OCI-LY1 (cell line): Measurements from ENCODE around the gene FBF1.

Source experiments
- EZH2 ChIP-seq: fragments of 200-600 bp; sonication (generic), shearing (Covaris generic); IDR thresholded peaks from 2 replicates; pipeline ENCODE4 v1.8.0; 2017; ENCODE audit warnings: borderline replicate concordance, mixed run types, mild to moderate bottlenecking, antibody characterized with exemption, low read length, moderate library complexity, mixed read lengths
- TF ChIP-seq, protein P1 (sequence below): fragments of 200-600 bp; sonication (generic), shearing (Covaris generic); IDR thresholded peaks from 2 replicates; pipeline ENCODE4 v1.5.1; 2017; ENCODE audit warnings: mild to moderate bottlenecking, antibody characterized with exemption, low read length, moderate library complexity, mixed read lengths

DNA sequence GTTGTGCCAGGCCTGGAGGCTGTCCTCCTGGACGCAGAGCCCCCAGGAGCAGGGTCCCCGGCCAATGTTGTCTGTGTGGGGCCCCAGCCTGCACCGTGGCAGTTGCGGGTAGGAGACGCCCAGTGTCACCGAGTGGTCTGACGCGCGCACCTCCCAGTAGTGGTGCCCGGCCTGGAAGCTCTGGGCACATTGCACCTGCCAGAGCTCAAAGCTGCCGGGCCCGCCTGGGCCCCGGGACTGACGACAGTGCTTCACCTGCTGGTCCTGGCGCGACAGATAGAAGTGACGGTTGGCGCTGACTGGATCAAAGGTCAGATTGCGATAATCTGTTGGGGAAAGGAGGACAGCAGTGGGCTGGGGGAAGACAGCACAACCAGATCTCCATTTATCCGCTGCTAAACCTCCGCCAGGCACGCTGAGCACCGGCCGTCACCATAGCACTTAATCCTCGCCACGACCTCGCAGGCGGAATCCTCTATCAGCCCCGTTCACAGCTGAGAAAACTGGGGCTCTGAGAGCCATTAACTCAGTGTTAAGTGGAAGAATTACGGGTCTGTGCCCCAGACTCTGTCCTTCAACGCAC is 49.7 kb downstream of the FBF1 start:
- TF ChIP-seq, protein P1, sequence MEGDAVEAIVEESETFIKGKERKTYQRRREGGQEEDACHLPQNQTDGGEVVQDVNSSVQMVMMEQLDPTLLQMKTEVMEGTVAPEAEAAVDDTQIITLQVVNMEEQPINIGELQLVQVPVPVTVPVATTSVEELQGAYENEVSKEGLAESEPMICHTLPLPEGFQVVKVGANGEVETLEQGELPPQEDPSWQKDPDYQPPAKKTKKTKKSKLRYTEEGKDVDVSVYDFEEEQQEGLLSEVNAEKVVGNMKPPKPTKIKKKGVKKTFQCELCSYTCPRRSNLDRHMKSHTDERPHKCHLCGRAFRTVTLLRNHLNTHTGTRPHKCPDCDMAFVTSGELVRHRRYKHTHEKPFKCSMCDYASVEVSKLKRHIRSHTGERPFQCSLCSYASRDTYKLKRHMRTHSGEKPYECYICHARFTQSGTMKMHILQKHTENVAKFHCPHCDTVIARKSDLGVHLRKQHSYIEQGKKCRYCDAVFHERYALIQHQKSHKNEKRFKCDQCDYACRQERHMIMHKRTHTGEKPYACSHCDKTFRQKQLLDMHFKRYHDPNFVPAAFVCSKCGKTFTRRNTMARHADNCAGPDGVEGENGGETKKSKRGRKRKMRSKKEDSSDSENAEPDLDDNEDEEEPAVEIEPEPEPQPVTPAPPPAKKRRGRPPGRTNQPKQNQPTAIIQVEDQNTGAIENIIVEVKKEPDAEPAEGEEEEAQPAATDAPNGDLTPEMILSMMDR = no peak
- TF ChIP-seq EZH2 = no peak
